Measurements from ENCODE around the gene LYPD6B.

Gene LYPD6B

DNA sequence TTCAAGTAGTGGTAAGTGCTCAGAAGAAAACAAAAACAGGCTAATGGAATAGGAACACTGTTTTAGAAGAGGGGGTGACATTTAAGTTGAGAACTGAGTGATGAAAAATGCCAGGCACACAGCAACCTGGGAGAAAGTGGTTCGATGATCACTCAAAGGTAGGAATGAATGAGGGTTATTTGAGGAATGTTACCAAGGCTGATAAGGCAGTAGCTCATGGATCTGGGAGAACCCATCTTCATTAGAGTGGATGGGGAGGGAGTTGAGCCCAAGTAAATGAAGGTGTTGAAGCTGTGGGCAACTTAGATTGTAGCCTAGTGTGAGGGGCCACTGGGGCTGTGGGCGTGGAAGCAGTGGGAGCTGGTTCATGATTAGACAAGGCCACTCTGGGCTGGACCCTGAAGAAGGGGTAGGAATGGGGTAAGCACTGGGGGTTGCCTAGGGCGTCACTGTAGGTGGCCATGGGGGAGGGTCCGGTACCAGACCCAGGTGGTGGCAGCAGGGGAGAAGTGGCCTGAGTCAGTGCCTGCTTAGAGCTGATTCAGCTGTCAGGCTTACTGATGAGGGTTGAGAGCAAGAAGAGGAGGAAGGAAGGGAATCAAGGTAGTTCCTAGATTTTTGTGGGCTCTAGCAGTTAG, 22.5 kb upstream of the LYPD6B start:
- Histone ChIP-seq H3K27me3 (replicated peaks; ENCODE audit: control insufficient read depth, insufficient read depth, low read length) (peaks cover 25% of the 10 kb centered on the region), H3K9me3 (ENCODE audit: control insufficient read depth, low read length) (no peaks in the 10 kb centered on the region), H3K4me1 (ENCODE audit: control insufficient read depth, insufficient read depth, low read length) (no peaks in the 10 kb centered on the region), H3K4me3 (ENCODE audit: low read length) (no peak overlapping the region), H3K9ac (ENCODE audit: low read length) (no peak overlapping the region), H3K36me3 (ENCODE audit: control insufficient read depth, insufficient read depth, low read length, severe bottlenecking) (no peaks in the 10 kb centered on the region)
- DNase-seq (ENCODE audit: low read depth) = no peak

DNA sequence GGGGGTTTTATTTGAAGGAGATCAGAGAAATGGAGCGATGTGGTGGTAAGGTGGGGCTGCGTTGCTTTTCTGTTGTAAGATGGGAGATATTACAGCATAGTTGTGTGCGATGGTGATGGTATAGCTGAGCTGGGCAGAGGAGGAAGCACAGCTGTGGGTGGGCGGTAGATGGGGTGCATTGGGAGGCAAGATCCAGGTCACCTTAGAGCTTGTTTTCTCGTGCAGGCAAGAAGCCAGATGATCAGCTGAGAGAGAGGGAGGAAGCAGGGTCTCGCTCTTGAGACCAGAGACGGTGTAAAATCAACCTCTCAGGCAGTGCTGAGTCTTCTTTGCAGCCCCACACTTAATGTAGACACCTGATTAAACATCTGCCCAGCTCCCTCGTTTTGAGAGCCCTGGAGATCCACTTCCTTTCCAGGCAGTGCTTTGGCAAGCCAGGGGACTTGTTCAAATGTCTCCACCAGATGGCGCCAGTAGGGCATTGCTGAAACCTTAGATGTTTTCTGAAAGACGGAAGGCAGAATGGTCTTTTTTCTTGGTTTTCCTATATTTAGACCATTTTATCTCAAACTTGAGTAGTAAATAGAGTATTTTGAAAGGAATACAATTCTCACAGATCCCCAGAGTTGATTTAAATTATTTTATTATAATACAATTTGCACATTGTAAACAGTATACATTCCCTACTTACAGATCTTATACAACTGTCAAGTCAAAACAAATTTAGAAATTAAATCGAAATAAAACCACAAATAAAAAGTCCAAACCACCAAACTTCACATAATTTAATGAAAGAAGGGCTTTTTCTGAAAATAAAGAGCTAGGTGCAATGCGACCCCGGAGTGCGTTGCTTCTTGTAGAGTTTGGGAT, 21.1 kb upstream of the LYPD6B start:
- Histone ChIP-seq H3K9ac (ENCODE audit: low read length) (no peak overlapping the region), H3K9me3 (ENCODE audit: control insufficient read depth, low read length) (no peaks in the 10 kb centered on the region), H3K27me3 (replicated peaks; ENCODE audit: control insufficient read depth, insufficient read depth, low read length) (peaks cover 22% of the 10 kb centered on the region), H3K4me3 (ENCODE audit: low read length) (no peak overlapping the region), H3K36me3 (ENCODE audit: control insufficient read depth, insufficient read depth, low read length, severe bottlenecking) (no peaks in the 10 kb centered on the region), H3K4me1 (ENCODE audit: control insufficient read depth, insufficient read depth, low read length) (no peaks in the 10 kb centered on the region)
- DNase-seq (ENCODE audit: low read depth) = peak; percentile 96

DNA sequence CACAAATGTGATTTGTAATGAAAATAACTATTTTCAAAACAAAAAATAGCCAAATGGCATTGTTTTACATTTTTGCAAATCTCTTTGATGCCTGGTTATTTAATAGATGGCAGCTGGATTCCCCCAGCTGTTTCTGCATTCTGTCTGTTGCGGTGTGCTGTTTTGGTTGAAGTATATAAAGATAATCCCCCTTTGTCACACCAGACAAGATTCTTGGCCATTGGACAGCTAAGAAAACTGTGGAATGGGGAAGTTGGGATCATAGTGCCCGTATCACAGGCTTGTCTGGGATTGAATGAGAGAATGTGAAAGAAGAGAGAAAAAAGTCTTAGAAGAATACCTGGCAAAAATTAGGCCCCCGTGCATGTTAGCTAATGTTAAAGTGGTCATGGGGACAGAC, 19.5 kb upstream of the LYPD6B start:
- H3K4me3 ChIP-seq (ENCODE audit: low read length) = no peak overlapping the region
- H3K9ac ChIP-seq (ENCODE audit: low read length) = no peak overlapping the region
- no peak for DNase-seq (ENCODE audit: low read depth)
- H3K27me3 ChIP-seq (replicated peaks; ENCODE audit: control insufficient read depth, insufficient read depth, low read length) = peaks cover 9% of the 10 kb centered on the region
- H3K9me3 ChIP-seq (ENCODE audit: control insufficient read depth, low read length) = no peaks in the 10 kb centered on the region
- H3K36me3 ChIP-seq (ENCODE audit: control insufficient read depth, insufficient read depth, low read length, severe bottlenecking) = no peaks in the 10 kb centered on the region
- H3K4me1 ChIP-seq (ENCODE audit: control insufficient read depth, insufficient read depth, low read length) = no peaks in the 10 kb centered on the region

DNA sequence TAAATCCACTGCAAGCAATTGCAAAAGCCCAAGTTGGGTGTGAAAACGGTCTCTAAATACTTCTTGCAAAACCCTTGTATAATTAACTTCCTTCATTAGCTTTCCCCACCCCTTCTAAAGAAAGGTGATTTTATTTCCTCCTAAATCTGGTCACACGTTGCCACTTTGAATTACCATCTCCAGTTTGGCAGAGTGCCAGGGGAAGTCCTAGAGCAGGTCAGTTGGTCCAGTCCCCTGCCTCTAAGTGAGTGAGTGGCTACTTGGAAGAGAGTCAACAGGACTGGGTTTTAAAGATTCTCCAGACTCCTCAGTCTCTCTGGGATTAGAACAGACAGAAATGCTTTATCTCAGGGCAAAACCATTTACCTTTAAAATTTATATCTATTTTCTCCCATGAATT, 18.7 kb upstream of the LYPD6B start:
- Histone ChIP-seq H3K36me3 (ENCODE audit: control insufficient read depth, insufficient read depth, low read length, severe bottlenecking) (no peaks in the 10 kb centered on the region), H3K9ac (ENCODE audit: low read length) (no peak overlapping the region), H3K4me1 (ENCODE audit: control insufficient read depth, insufficient read depth, low read length) (no peaks in the 10 kb centered on the region), H3K27me3 (replicated peaks; ENCODE audit: control insufficient read depth, insufficient read depth, low read length) (peaks cover 9% of the 10 kb centered on the region), H3K4me3 (ENCODE audit: low read length) (no peak overlapping the region), H3K9me3 (ENCODE audit: control insufficient read depth, low read length) (no peaks in the 10 kb centered on the region)
- DNase-seq (ENCODE audit: low read depth) = no peak

DNA sequence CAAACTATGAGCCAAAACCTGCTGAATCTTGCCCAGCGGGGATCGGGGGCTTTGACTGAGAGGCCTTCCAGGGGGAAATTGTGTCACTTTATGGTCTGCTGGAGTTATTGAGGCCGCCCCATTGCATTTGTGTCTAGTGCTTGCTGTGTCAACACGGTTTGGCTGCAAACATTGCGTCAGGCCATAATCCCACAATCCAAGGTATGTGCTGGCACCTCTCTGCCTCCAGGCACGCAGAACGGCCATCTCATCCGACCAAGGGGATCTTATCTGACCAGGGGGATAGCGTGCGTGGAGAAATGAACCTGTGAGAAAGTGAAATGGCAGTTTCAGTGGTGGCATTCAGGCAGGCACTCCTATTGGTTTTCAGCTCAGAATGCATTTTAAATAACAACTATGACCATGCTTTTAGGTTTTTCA, 18.1 kb upstream of the LYPD6B start:
- DNase-seq (ENCODE audit: low read depth) = no peak
- no peaks in the 10 kb centered on the region for H3K9me3 ChIP-seq (ENCODE audit: control insufficient read depth, low read length)
- H3K36me3 ChIP-seq (ENCODE audit: control insufficient read depth, insufficient read depth, low read length, severe bottlenecking) = no peaks in the 10 kb centered on the region
- no peaks in the 10 kb centered on the region for H3K4me1 ChIP-seq (ENCODE audit: control insufficient read depth, insufficient read depth, low read length)
- H3K27me3 ChIP-seq (replicated peaks; ENCODE audit: control insufficient read depth, insufficient read depth, low read length) = peaks cover 15% of the 10 kb centered on the region
- H3K4me3 ChIP-seq (ENCODE audit: low read length) = no peak overlapping the region
- no peak overlapping the region for H3K9ac ChIP-seq (ENCODE audit: low read length)

DNA sequence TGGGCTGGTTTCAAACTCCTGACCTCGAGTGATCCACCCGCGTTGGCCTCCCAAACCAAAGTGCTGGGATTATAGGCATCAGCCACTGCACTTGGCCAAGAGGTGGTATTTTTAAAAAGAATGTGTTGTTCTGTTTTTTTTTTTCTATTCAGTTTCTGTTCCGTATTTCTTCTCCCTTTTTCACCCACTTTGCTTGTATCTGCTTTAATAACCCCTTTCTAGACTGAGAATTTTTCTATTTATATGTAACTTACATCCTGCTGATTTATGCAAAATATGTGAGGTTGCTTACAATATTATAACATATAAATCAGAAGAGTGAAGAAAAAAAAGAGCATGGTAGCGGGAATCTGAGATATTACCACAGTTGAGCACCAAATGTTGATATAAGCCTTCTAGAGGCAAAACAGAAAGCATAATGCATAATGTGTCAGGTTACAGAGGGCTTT, 17.2 kb upstream of the LYPD6B start:
- Histone ChIP-seq H3K36me3 (ENCODE audit: control insufficient read depth, insufficient read depth, low read length, severe bottlenecking) (no peaks in the 10 kb centered on the region), H3K9me3 (ENCODE audit: control insufficient read depth, low read length) (no peaks in the 10 kb centered on the region), H3K4me1 (ENCODE audit: control insufficient read depth, insufficient read depth, low read length) (no peaks in the 10 kb centered on the region), H3K9ac (ENCODE audit: low read length) (no peak overlapping the region), H3K4me3 (ENCODE audit: low read length) (no peak overlapping the region), H3K27me3 (replicated peaks; ENCODE audit: control insufficient read depth, insufficient read depth, low read length) (peaks cover 14% of the 10 kb centered on the region)
- DNase-seq (ENCODE audit: low read depth) = peak; percentile 42

DNA sequence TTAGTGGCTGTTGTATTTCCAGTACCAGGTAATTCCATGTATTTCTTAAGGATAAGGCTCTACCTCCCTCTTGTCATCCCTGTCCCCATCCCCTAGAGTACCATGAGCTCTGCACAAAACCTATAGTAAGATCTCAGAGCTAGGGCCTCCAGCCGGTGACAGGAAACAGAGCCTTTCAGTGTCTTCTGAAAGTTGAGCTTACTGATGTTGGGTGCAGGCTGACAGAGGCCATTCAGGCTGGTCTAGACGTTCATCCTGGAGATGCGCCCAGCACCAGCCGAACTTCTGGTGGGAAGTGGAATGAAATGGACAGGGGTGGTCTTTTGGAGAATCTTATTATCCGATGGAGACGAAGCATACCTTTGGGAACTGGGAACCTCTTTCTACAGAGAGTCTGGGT, 16.7 kb upstream of the LYPD6B start:
- no peak for DNase-seq (ENCODE audit: low read depth)
- no peaks in the 10 kb centered on the region for H3K36me3 ChIP-seq (ENCODE audit: control insufficient read depth, insufficient read depth, low read length, severe bottlenecking)

DNA sequence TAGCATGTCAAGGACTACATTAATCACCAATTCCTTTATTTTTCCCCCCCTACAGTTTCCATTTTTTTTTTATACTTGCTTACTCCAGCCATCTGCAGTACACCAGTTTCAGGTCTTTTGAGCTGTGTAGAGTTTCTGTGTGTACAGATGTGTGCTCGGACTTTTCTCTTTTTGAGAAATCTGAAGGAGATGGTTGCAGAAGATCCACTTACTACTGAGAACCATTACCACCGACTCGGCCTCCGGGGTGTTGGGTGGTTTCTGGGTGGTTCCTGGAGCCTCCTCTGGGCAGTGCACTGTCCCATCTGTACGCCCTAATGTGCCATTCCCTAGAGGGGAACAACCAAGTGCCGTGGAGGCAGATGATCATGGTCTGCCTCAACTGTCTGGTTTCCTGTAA, 15.4 kb upstream of the LYPD6B start:
- H3K4me1 ChIP-seq (ENCODE audit: control insufficient read depth, insufficient read depth, low read length) = no peaks in the 10 kb centered on the region
- H3K27me3 ChIP-seq (replicated peaks; ENCODE audit: control insufficient read depth, insufficient read depth, low read length) = peaks cover 29% of the 10 kb centered on the region
- H3K9ac ChIP-seq (ENCODE audit: low read length) = no peak overlapping the region
- DNase-seq (ENCODE audit: low read depth) = no peak
- H3K4me3 ChIP-seq (ENCODE audit: low read length) = no peak overlapping the region
- H3K9me3 ChIP-seq (ENCODE audit: control insufficient read depth, low read length) = no peaks in the 10 kb centered on the region
- no peaks in the 10 kb centered on the region for H3K36me3 ChIP-seq (ENCODE audit: control insufficient read depth, insufficient read depth, low read length, severe bottlenecking)

More for the DNA sequence above, 16.7 kb upstream of the LYPD6B start:
- no peak overlapping the region for H3K9ac ChIP-seq (ENCODE audit: low read length)
- H3K4me3 ChIP-seq (ENCODE audit: low read length) = no peak overlapping the region
- peaks cover 15% of the 10 kb centered on the region for H3K27me3 ChIP-seq (replicated peaks; ENCODE audit: control insufficient read depth, insufficient read depth, low read length)
- H3K4me1 ChIP-seq (ENCODE audit: control insufficient read depth, insufficient read depth, low read length) = no peaks in the 10 kb centered on the region
- no peaks in the 10 kb centered on the region for H3K9me3 ChIP-seq (ENCODE audit: control insufficient read depth, low read length)

DNA sequence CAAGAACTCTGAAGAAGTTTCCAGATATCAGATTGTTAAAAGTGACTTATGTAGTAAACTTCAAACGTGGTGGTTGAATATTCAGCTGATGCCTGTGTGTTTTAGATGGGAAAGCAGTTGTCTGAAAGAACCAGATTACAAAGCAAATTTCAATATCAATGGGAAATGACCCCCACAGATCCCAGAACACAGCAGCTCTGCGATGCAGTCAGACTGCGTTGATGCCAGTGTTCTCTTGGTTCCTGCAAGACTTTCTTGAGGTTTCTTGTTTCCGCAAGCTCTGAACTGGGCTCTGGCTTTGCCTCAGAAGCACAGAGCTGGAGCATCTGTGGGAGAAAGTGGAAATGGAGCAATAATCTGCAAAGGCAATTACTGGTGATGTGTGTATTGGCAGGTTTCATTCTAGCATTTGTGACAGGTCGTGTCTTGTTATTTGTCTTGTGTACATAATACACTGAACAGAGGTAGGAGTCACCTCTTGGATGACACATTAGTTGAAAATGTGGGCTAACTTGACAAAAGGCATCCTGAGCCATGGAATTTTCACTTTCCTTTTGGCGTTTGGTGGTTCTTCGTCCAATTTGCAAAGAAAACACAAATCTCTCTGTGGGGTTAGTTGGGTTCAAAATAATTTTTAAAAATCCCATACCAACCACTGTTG, 10.8 kb upstream of the LYPD6B start:
- H3K4me3 ChIP-seq (ENCODE audit: low read length) = no peak overlapping the region
- peaks cover 71% of the 10 kb centered on the region for H3K27me3 ChIP-seq (replicated peaks; ENCODE audit: control insufficient read depth, insufficient read depth, low read length)
- no peak overlapping the region for H3K9ac ChIP-seq (ENCODE audit: low read length)
- H3K36me3 ChIP-seq (ENCODE audit: control insufficient read depth, insufficient read depth, low read length, severe bottlenecking) = no peaks in the 10 kb centered on the region
- no peak for DNase-seq (ENCODE audit: low read depth)
- no peaks in the 10 kb centered on the region for H3K4me1 ChIP-seq (ENCODE audit: control insufficient read depth, insufficient read depth, low read length)
- no peaks in the 10 kb centered on the region for H3K9me3 ChIP-seq (ENCODE audit: control insufficient read depth, low read length)

DNA sequence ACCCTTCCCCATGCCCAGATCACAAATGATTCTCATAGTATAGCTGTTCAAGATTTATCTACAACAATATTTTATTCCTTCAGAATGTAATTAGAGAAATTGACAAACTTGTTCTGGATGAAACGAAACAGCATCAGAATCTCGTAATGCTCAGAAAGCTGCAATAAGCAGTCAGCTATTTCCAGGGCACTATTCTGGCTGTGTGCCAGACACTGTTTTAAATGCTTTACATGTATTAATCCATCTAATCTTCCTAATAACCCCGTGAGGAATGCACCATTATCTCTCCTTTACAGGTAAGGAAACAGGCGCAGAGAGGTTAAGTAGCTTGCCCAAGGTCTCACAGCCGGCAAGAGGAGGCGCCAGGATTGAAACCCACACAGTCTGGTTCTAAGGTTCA, 10.1 kb upstream of the LYPD6B start:
- H3K9ac ChIP-seq (ENCODE audit: low read length) = no peak overlapping the region
- no peak overlapping the region for H3K4me3 ChIP-seq (ENCODE audit: low read length)
- no peaks in the 10 kb centered on the region for H3K4me1 ChIP-seq (ENCODE audit: control insufficient read depth, insufficient read depth, low read length)
- peaks cover 75% of the 10 kb centered on the region for H3K27me3 ChIP-seq (replicated peaks; ENCODE audit: control insufficient read depth, insufficient read depth, low read length)
- no peaks in the 10 kb centered on the region for H3K9me3 ChIP-seq (ENCODE audit: control insufficient read depth, low read length)
- no peaks in the 10 kb centered on the region for H3K36me3 ChIP-seq (ENCODE audit: control insufficient read depth, insufficient read depth, low read length, severe bottlenecking)
- DNase-seq (ENCODE audit: low read depth) = no peak

DNA sequence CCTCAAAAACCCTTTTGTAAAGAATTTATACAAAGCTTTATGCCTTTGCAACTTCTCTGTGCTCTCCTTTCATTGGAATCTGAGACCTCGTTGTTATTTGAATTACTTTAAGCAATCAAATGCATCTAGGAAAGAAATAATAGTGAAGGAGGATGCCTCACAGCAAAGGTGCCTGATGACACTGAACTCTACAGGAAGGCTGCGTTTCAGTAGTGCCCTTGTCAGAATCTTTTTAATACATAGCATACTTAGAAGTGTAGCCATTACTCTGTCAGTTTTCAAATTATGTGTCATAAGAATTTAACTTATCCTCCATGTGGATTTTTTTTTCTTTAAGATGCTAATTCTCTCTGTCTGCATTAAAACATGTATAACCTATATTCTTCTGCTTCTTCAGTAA, 9.6 kb upstream of the LYPD6B start:
- Histone ChIP-seq H3K9me3 (ENCODE audit: control insufficient read depth, low read length) (no peaks in the 10 kb centered on the region), H3K27me3 (replicated peaks; ENCODE audit: control insufficient read depth, insufficient read depth, low read length) (peaks cover 75% of the 10 kb centered on the region), H3K36me3 (ENCODE audit: control insufficient read depth, insufficient read depth, low read length, severe bottlenecking) (no peaks in the 10 kb centered on the region), H3K4me3 (ENCODE audit: low read length) (no peak overlapping the region), H3K4me1 (ENCODE audit: control insufficient read depth, insufficient read depth, low read length) (no peaks in the 10 kb centered on the region), H3K9ac (ENCODE audit: low read length) (no peak overlapping the region)
- no peak for DNase-seq (ENCODE audit: low read depth)
